ENCODE measurements around the gene MICALL1. TPM values are rescaled to one million over a fixed set of nuclear protein-coding genes. Genes with fewer than 3 reads are reported as not detected.

The MICALL1 gene, protein sequence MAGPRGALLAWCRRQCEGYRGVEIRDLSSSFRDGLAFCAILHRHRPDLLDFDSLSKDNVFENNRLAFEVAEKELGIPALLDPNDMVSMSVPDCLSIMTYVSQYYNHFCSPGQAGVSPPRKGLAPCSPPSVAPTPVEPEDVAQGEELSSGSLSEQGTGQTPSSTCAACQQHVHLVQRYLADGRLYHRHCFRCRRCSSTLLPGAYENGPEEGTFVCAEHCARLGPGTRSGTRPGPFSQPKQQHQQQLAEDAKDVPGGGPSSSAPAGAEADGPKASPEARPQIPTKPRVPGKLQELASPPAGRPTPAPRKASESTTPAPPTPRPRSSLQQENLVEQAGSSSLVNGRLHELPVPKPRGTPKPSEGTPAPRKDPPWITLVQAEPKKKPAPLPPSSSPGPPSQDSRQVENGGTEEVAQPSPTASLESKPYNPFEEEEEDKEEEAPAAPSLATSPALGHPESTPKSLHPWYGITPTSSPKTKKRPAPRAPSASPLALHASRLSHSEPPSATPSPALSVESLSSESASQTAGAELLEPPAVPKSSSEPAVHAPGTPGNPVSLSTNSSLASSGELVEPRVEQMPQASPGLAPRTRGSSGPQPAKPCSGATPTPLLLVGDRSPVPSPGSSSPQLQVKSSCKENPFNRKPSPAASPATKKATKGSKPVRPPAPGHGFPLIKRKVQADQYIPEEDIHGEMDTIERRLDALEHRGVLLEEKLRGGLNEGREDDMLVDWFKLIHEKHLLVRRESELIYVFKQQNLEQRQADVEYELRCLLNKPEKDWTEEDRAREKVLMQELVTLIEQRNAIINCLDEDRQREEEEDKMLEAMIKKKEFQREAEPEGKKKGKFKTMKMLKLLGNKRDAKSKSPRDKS
- 34.5 and 65.7 TPM in 2 replicates for total RNA-seq

DNA sequence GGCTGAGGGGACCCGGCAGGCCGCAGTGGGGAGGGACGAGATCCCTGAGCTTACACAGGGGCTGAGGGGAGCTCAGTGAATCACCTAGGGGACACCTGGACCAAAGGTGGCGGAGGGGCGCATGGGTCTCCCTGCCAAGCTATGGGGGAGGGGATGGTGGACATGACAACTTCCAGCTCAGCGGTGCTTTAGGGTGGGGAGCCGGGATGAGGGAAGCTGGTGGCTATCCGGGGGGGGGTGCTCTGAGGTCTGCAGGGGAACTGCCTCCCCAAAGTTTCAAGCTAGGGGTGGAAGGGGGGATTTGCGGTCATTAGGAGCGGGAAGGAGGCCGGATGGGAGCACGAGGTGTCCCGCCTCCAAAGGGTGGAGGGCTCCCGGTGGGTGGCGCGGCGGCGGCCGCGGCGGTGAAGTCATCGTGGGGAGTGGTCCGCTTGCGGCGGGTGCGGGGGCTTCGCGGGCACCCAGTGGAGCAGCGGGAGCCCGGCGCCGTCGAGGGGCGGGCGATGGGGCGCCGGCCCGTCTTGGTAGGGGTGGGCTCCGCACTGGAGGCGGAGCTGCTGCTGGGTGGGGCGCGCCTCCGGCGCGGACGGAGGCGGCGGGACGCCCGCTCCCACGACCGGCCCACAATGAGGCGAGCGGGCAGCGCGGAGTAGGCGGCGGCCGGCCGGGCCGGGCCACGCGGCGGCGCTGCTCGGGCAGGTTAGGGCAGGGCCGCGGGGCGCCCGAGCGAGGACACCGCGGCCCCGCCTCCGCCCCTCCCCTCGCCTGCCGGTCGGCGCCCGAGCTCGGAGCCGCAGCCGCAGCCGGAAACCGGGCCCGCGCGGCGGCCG lies at the start of gene MICALL1:
TSS of gene MICALL1 (plus strand) at position 764 of the 830 bp plus-strand sequence. CDS start 126 bp downstream, outside the sequence.

DNA sequence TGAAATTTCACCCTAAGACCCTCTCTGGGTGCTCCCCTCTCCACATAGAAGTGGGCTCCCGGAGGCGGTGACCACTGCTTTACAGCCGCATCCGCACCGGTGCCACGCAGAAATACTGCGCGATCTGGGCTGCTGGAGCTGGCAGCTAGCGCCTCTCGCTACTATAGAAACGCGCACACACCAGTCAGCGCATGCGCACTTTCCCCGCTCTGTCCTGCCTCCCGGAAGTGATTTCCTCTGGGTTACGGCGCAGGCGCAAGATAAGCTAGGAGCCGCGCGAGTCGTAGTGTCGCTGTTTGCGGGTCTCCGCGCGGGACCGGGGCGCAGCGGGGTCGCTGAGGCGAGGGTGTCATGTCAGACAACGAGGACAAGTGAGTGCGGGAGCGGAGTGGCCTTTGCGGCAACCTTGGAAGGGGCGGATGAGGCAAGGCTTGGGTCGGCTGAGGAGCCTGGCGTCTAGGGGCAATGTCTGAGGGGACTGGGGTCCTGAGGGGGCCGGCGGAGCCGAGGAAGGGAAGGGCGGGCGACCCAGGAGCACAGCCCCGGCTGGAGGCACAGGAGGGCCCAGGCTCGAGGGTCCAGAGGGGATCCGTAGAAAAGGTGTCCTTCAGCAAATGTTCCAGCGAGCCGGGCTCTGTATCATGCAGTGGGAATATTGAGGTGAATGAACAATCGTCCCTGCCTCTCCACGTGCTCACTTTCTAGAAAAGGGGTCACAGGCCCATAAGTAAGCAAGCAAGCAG lies 47.5 kb downstream of the MICALL1 start, which contains the start of the genes C22orf23 and POLR2F:
TSS of gene C22orf23 (minus strand) at position 165 of the 743 bp plus-strand sequence. CDS start 452 bp downstream, outside the sequence.
TSS of gene POLR2F (plus strand) at position 263 of the 743 bp plus-strand sequence. CDS start at position 352, 89 bp downstream.

DNA sequence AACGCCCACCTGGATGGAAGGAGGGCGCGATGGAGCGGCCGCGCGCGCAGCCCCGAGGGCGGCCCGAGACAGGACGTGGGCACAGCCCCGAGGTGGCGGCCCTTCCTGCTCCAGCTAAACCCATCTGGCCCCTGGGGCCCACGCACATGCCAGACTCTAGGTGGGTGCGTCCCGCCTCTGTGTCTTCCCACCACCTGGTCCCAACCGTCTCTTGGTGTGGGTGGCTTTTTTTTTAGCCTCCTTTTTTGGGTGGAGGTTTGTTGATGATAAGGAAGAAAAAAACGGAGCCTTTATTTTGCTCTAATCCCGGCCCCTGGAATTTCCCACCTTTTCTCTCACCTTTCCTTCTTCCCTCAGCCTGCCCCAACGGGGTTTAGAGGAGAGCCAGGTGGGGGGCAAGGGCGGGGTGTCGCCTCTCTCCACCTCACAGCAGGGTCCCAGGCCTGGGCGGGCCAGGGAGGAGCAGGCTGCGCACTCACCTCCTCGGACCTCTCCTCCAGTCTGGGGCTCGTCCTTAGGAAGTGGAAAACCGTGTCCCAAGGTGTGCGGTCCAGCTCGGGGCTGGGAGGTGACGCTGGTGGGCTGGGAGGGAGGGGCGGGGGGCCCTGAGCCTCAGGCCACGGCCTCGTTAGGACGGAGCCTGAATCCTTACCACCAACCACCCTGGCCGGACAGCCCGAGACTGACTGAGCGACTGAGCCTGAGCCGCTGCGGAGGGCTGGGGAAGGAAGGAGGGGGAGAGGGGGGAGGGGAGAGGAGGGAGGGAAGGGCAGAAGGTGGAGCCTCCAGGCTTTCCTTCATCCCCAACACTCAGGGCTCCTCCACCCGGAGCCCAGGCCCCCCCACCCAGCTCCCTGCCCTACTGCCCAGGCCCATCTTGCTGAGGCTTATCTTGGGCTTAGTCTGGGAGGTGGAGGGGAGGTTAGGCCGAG lies 78.0 kb downstream of the MICALL1 start, which contains the start of gene SOX10:
TSS of gene SOX10 (minus strand) at position 696 of the 932 bp plus-strand sequence. CDS start 771 bp downstream, outside the sequence.

Other genes starting within 250 kb of the MICALL1 start
- gene PDXP, start 247.6 kb upstream of the MICALL1 start, total RNA-seq = 10.7 and 16.0 TPM in 2 replicates
- 3,847 and 6,336 TPM in 2 replicates for gene LGALS1, start 230.7 kb upstream of the MICALL1 start, total RNA-seq
- gene NOL12, start 220.0 kb upstream of the MICALL1 start, total RNA-seq = 20.2 and 27.0 TPM in 2 replicates
- gene TRIOBP, start 209.2 kb upstream of the MICALL1 start, total RNA-seq = 191 and 224 TPM in 2 replicates
- 34.2 and 45.0 TPM in 2 replicates for gene GCAT, start 98.4 kb upstream of the MICALL1 start, total RNA-seq
- not detected in 2 replicates for gene GALR3, start 82.9 kb upstream of the MICALL1 start, total RNA-seq
- gene ANKRD54, start 62.0 kb upstream of the MICALL1 start, total RNA-seq = 28.7 and 37.1 TPM in 2 replicates
- 356 and 358 TPM in 2 replicates for gene EIF3L, start 56.9 kb upstream of the MICALL1 start, total RNA-seq
- 0.37 and 0.98 TPM in 2 replicates for gene C22orf23, start 47.3 kb downstream of the MICALL1 start, total RNA-seq
- gene POLR2F, start 47.4 kb downstream of the MICALL1 start, total RNA-seq = 34.8 and 49.6 TPM in 2 replicates
- not detected in 2 replicates for gene SOX10, start 78.3 kb downstream of the MICALL1 start, total RNA-seq
- gene PICK1, start 151.1 kb downstream of the MICALL1 start, total RNA-seq = 4.9 and 5.1 TPM in 2 replicates
- not detected in 2 replicates for gene SLC16A8, start 177.9 kb downstream of the MICALL1 start, total RNA-seq
- gene BAIAP2L2, start 204.4 kb downstream of the MICALL1 start, total RNA-seq = 4.1 and 6.2 TPM in 2 replicates